ENCODE results near the gene USP17L28.
"Not testable (repeated sequence)": the region's sequence is repeated elsewhere in the genome, so short reads cannot be mapped to it uniquely, and the experiment has no call there.

The USP17L28 gene

GRCh38 chr4:9348593-9348992, at the start of gene USP17L28:
Gene USP17L28 (plus strand): TSS chr4:9348893. CDS start chr4:9348893, 0 bp downstream.
- not testable (repeated sequence) for FAIRE-seq

- FAIRE-seq = not testable (repeated sequence)
Observed at GRCh38 chr4:9324191-9324590, 24.5 kb upstream of the USP17L28 start.

- FAIRE-seq = not testable (repeated sequence)
Observed at GRCh38 chr4:9324865-9325264, 23.8 kb upstream of the USP17L28 start, which contains the start of gene USP17L24. Gene USP17L24 (plus strand): TSS chr4:9325165. CDS start chr4:9325165, 0 bp downstream.

GRCh38 chr4:9329611-9330010, 19.1 kb upstream of the USP17L28 start, which contains the start of gene USP17L25:
Gene USP17L25 (plus strand): TSS chr4:9329911. CDS start chr4:9329911, 0 bp downstream.
- not testable (repeated sequence) for FAIRE-seq

GRCh38 chr4:9334358-9334757, 14.3 kb upstream of the USP17L28 start, which contains the start of gene USP17L26:
Gene USP17L26 (plus strand): TSS chr4:9334658. CDS start chr4:9334658, 0 bp downstream.
- FAIRE-seq = not testable (repeated sequence)

- FAIRE-seq = not testable (repeated sequence)
Observed at GRCh38 chr4:9339103-9339502, 9.6 kb upstream of the USP17L28 start, which contains the start of gene USP17L5. Gene USP17L5 (plus strand): TSS chr4:9339403. CDS start chr4:9339403, 0 bp downstream.

GRCh38 chr4:9343848-9344247, 4.8 kb upstream of the USP17L28 start, which contains the start of gene USP17L27:
Gene USP17L27 (plus strand): TSS chr4:9344148. CDS start chr4:9344148, 0 bp downstream.
- FAIRE-seq = not testable (repeated sequence)

GRCh38 chr4:9350866-9351265, 2.2 kb downstream of the USP17L28 start:
- FAIRE-seq = not testable (repeated sequence)

- not testable (repeated sequence) for FAIRE-seq
Observed at GRCh38 chr4:9353338-9353737, 4.6 kb downstream of the USP17L28 start, which contains the start of gene USP17L29. Gene USP17L29 (plus strand): TSS chr4:9353638. CDS start chr4:9353638, 0 bp downstream.

GRCh38 chr4:9362829-9363228, 14.1 kb downstream of the USP17L28 start, which contains the start of gene USP17L30:
Gene USP17L30 (plus strand): TSS chr4:9363129. CDS start chr4:9363129, 0 bp downstream.
- not testable (repeated sequence) for FAIRE-seq

GRCh38 chr4:9379881-9380280, 31.2 kb downstream of the USP17L28 start:
- not testable (repeated sequence) for FAIRE-seq

GRCh38 chr4:9381012-9381534, 32.4 kb downstream of the USP17L28 start:
- not testable (repeated sequence) for FAIRE-seq

- FAIRE-seq = no peak
Observed at GRCh38 chr4:9384126-9384525, 35.4 kb downstream of the USP17L28 start.

- FAIRE-seq = not testable (repeated sequence)
Observed at GRCh38 chr4:9389001-9389400, 40.3 kb downstream of the USP17L28 start.
